HG02642 (cell line): Measurements from ENCODE around the gene SYT13.

ENCODE experiments used
- ATAC-seq: cut with Tn5 transposase; IDR thresholded peaks from one replicate; pipeline ENCODE4 v1.9.1; 2021; ENCODE audit warnings: mild to moderate bottlenecking; ENCODE audit not compliant: unreplicated experiment, poor library complexity

Gene SYT13

DNA sequence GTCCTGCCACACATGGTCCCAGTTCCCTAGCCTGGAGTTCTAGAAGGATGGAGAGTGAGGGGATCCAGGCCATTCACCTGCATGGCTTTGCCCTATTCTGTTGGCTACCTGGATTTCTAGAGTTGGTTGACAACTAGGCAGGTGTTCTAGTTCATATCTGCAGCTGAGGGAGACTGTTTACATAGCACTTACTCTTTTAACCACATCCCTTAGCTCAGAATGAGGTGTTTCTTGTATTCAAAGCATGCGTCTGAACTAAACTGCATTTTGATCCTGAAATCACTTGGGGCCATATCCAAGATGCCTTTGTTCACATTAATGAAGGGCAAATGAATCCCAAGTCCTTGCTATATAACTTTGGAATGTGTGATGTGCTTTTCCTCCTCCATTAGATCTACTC, 60.9 kb downstream of the SYT13 start:
- no peak for ATAC-seq

DNA sequence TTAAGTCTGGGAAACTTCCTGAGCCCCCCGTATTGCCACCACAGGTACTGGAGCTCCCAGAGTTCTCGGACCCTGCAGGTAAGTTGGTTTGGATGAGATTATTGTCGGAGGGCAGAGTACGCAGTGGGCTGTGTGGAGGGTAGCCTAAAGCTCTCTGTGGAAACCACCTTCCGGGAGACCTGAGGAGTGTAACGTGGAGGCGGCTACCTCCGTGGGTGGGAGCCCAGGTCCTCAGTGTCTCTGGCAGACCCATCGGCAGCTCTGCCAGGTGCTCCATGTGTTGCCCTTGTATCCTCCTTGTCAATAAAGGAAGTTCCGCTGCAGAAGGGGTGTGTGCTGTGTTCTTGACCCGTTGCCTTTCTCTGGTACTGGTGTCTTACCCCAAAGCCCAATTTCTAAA, 61.4 kb downstream of the SYT13 start:
- no peak for ATAC-seq

DNA sequence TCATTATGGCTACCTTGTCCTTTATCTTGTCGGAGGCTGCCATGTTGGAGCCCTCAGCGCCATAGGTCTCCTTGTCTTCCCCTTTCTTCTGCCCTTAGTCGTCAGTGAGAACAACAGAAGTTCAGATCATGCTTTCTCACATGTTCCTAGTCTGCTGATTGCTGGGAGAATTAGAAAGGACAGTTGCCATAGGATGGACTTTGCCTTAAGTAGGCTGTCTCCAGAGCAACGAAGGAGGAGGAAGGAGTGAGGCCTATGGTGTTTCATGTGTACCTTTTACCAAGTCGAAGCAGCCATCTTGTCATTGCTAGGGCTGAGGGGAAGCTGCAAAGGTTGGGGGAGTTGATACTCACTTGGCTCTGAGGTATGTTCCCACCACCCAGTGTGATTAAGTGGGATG, 62.6 kb downstream of the SYT13 start:
- no peak for ATAC-seq

DNA sequence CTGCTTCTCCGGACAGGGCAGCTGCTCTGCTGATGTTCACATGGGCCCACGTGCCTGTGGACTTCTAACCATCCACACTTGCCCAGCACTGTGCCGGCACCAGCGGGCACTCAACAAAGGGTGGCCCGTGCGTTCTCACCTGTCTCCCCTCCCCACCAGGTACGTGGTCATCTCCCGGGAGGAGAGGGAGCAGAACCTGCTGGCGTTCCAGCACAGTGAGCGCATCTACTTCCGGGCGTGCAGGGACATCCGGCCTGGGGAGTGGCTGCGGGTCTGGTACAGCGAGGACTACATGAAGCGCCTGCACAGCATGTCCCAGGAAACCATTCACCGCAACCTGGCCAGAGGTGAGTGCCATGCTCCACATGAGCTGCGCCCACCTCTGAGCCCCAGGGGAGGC, 66.7 kb downstream of the SYT13 start:
- no peak for ATAC-seq

DNA sequence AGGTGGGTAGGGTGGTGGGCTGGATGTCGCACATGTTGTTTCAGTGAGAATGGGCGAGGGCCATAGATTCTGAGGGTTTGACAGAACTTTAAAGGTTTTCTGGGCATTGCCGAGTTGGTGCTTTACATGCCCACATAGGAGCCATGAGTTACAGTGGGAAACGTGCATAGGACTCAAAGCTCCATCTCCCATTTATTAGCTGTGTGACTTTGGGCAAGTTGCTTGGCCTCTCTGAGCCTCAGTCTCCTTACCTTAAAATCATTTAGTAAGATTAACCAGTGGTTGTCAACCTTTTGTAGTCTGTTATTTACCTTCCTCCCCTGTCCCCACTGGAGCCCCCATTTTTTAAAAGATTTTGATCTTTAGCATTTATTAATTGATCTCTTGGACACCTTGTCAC, 67.4 kb downstream of the SYT13 start:
- no peak for ATAC-seq

DNA sequence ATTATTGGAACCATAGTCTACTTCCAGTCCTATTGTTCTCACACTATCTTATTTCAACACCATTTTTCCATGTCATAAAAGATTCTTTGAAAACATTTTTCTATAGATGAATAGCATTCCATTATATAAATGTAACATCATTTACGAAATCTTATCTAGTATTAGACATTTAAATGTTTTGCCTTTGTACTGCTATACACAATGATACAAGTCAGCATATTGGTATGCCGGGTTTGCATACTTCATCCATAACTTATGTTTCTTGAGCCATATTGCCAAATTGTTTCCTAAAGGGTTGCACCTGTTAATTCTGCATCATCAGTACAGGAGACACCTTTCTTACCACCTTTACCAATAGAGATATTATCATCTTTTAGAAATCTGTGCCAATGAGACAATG, 68.2 kb downstream of the SYT13 start:
- ATAC-seq = no peak

DNA sequence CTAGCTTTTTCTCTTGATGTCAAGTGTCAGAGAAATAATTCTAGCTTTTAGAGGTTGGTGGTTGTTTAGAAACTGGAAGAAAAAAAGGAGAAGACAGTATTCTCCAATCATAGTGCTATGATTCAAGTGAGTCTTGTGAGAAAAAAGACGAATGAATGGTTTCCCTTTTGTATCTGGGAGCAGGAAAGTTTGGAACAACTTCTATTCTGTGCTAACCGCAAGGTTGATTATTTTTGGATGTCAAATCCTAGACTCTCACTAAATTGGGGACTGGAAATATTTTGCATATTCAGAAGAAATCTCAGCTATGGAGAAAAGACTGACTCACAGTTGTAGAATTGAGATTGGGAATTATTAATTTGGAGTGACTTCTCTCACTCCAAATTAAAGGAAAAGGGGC, 69.2 kb downstream of the SYT13 start:
- no peak for ATAC-seq

DNA sequence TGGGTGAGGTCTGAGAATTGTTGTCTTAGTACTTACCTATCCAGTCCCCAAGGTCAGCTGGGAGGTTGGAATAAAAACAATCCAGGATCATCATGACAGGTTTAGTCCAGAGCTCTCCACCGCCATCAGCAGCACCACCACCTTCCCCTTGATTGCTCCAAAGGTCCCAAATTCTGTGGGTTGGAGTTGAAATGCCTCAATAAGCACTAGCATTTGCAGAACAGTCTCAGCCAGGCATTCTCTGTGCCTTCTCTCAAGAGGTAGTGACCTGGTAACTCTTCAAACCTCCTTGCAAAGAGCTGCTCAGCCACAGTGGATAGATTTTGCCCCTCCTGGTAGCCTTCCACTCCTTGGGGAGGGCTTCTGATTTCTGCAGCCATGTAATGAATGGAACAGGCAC, 70.1 kb downstream of the SYT13 start:
- ATAC-seq = no peak

DNA sequence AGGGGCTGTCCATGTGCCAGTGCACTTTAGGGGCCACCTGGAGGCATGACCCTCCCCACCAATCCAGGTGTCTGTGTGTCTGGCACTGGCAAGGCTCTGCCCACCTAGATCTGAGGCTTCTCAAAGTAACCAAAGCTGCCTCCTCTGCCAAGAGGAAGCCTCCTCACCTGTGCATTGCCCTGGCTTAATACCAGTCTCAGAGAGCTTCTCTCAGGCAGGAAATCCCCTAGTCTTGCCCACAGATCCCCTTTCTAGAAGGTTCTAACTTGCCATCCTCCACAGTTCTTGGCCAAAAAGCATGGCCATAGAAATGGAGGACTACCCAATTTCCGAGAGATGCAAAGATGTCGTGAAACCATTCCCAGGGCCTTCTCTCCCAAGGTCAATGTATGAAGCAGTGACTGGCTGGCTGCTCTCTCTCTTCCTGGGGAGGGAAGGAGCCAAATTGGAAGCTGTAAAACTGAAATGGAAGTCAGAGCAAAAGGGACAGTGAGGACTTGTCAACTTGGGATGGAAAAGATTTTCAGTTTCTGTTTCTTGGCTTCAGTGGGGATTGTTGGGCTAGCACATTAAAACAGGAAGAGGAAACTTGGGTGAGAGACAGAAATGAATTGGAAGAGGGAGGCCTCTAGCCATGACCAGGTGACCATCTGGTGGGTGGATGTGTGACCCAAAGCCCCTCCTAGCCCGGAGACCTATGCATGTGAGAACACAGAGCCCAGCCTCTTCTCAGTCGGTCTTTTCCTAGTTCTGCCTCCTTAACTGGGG, 70.9 kb downstream of the SYT13 start:
- ATAC-seq = no peak

DNA sequence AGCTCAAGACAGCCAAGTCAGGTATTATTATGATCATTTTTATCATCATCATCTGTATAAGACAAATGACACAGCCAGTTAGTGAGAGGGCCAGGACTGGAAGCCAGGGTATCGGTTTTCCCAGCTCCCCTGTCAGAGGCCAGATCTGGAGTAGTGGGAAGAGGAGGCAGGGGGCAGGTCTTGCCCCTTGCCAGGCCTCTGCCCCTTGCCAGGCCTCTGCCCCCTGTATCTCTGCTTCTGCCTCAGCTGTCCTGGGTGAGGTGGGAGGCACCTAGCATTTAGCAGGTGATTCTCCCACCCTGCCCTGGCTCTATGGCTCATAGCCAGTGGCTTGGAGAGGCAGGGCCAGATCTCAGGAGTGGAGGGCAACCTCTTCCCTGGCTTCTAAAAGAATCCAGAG, 72.4 kb downstream of the SYT13 start:
- no peak for ATAC-seq

DNA sequence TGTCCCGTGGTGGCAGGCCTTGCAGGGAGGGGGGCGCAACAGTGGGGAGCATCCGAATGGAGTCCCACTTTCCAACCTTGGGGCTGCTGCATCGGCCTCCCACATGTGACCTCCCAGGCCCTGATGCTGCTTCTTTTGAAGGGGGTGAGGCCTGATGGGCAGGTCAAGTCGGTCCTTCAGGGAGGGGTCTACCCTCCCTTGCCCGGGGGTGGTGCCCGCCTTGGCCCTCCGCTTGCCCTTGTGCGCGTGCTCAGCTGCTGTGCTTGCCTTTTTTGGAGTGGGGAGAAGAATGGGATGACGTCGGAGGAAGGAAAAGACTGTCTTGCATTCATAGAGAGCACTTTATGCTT, 72.8 kb downstream of the SYT13 start:
- no peak for ATAC-seq

DNA sequence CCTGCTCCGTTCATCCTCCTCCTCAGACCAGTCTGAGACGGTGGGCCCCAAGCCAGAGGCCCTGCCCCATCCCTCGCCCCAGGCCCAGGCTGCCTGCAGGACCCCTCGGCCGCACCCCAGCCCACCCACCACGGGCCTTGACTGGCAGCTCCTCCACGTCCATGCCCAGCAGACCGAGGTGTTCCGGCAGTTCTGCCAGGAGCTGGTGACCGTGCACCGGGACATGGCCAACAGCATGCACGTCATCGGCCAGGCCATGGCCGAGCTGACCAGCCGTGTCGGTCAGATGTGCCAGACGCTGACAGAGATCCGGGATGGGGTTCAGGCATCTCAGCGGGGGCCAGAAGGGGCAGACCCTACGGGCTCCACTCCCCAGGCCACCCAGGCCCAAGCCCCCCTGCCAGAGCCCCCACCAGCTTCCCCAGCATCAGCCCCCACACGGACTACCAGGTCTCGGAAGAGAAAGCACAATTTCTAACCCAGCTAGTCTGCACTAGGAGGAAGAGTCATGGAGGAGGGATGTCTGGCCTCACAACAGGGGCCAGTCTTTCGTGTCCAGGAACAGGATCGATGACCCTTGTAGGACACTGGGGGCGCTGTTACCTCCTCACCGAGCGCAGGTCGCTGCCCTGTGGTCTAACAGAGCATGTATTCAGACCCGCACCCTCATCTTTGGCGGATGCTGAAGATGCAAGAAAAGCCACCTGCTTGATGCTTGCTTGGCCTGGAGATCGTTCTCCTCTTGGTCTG, 73.4 kb downstream of the SYT13 start:
- no peak for ATAC-seq

DNA sequence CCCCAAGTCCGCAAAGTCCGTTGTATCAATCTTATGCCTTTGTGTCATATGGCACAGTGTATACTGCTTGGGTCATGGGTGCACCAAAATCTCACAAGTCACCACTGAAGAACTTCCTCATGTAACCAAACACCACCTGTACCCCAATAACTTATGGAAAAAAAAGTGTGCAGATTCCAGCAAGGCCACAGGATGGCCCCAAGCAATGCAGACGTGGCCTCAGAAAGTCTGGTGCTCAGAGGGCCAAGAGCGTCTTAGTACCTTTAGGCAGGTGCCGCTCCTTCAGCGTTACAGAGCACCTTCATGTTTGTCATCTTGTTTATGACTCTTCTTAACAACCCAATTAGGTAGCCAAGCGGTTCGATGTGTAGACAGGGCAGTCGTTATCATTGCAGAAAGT, 74.4 kb downstream of the SYT13 start:
- ATAC-seq = no peak

DNA sequence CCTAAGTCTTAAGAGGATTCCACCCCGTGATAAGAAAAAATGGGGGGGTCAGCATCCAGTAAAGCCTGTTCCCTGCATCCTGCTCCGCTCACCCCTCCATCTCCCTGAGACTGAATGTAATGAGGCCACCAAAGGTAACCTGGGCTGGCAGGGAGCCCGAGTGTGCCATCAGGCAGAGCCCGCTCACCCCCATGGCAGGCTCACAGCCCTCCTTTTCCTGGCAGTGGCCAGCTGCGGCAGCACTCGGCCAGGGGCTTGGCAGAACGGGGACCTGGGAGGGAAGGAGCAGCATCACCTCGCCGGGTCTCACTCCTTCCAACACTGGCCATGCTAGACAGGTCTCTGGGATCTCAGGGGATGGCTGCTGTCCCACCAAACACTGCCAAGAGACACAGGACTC, 75.3 kb downstream of the SYT13 start:
- no peak for ATAC-seq

DNA sequence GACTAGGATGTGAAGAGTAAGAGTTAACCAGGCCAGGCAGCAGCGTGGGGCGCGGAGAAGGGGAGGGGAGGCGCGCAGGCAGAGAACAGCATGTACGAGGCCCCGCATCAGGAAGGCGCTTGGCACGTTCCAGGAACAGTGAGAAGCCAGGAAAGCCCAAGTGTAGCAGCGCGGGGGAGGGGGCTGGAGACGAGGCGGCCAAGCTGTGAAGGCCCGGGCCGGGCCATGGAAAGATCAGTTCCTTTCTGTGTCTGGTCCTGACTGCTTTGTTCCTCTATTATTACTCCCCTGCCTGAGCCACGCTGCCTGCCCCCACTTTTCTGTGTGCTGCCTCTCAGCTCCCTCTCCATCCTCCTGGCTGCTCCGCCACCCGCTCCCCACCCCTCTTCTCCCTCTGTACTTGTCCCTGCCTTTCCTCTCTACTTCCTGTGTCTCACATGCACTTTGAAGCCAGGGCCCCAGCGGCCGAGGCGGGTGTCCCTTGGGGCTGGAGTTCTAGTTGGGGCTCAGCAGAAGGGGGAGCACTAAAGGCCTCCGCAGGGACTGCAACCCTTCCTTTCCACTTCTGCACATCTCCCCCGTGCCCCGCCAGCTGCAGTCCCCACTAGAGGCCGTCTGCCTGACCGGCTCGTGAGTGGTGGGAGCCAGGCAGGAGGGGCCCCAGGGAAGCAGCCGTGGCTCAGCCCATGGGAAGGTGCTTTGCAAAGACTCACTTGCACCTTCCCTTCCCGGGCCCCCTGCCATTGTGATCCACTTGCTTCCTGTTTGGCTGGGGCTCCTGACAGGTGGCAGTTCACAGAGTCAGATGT, 76.0 kb downstream of the SYT13 start:
- ATAC-seq = no peak

DNA sequence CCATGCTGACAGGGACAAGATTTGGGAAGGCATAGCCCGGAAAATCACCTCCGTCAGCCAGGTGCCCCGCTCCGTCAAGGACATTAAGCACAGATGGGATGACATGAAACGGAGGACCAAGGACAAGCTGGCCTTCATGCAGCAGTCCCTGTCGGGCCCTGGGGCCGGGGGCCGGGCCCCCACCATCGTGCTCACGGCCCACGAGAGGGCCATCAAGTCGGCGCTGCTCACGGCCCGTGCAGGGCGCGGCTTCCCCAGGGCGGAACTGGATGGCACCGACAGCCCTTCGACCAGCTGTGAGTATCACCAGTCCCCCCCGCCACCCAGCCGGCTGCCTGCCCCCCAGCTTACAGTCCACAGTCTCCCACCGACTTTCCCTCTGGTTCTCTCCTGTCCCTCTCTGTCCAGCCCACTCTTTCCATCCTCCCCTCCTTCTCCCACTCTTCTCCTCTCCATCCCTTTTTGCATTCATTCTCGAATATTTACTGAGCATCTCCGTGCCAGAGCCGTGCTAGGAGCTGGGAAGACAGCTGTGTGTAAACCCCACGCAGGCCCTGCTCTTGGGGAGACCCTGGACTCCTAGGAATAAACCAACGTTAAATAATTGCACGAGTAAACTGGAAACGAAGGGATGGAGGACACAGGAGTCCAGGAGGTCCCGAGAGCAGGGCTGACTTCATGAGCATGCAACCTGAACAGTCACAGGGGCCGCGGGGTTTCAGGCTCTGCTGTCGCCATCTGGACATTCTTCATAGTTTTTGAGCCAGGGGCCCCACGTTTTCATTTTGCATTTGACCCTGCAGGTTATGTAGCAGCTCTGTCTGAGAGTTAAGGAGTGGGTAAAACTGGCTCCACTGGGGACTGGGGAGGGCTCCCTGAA, 76.9 kb downstream of the SYT13 start:
- ATAC-seq = no peak

DNA sequence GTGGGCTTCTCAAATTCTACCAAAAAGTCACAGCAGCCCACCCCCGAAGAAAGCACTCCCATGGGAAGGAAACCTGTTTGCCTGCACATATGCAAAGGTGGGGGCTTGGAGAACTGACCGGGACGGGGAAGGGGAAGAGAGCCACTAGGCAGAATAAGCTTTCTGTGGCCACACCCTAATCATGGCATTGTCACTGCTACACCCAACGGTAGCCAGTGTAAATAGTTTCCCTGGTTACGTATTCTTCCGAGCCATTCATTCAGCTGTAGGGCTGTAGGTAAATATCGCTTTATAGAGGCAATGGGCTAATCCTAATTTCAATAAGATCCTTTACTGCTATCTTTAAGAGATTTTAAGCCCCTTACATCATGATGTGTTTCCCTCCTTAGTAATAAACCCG, 78.0 kb downstream of the SYT13 start:
- no peak for ATAC-seq

DNA sequence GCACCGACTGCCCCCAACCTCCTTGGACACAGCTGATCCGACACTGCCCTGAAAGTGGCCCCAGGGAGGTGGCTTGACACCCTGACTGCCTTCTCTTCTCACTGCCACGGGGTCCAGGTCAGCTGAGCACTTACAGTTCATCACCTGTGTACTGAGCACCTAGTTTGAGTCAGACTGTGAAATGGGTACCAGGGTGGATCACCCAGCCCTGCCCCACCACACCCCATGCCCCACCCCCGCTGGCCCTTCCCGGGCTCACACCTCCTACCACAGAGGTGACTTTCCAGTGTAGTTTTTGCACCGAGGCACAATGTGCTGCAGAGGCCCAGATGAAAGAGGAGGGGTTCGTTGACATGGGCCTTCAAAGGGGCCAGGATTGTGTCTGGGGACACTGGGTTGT, 80.2 kb downstream of the SYT13 start:
- ATAC-seq = no peak

DNA sequence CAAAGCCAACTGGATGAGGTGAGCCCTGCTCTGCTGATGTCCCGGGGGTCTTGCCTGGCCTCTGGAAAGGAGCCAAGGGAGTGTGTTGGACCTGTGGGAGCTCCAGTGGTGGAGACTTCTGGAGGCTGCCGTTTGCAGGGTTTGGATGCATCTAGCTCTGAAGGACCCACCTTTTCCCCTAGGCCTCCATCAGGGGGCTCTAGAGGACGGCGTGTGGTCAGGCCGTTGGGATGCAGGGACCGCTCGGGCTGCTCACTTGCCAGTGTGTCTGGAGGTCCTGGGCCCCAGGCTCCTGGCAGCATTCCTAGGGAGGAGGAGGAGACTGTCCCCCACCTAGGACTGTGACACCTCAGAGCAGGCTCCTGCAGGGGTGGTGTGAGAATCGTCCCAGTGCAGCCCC, 81.4 kb downstream of the SYT13 start:
- ATAC-seq = no peak

DNA sequence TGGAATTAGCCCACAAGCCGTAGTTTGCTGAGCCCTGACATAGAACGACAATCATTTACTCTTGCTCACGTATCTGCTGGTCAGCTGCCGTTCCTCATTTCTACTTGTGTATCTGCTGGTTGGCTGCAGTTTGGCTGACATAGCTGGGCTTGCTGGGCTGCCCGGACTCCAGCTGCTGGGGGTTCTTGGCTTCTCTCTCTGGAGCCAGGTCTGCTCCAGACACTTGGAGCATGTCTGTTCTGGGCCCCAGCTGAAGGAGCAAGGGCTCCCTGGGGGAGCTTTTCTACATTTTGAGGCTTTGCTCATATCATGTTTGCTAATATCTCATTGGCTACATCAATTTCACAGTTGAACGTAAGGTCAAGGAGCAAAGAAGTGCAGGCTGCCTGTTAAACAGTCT, 92.4 kb downstream of the SYT13 start:
- ATAC-seq = no peak
